ENCODE results near the gene ACO2. TPM values are rescaled to one million over a fixed set of nuclear protein-coding genes. Genes with fewer than 3 reads are reported as not detected.

ACO2 gene
- total RNA-seq, 4 donors from 2014 or later = 69.9 to 91.1 (median 76.4) TPM

DNA sequence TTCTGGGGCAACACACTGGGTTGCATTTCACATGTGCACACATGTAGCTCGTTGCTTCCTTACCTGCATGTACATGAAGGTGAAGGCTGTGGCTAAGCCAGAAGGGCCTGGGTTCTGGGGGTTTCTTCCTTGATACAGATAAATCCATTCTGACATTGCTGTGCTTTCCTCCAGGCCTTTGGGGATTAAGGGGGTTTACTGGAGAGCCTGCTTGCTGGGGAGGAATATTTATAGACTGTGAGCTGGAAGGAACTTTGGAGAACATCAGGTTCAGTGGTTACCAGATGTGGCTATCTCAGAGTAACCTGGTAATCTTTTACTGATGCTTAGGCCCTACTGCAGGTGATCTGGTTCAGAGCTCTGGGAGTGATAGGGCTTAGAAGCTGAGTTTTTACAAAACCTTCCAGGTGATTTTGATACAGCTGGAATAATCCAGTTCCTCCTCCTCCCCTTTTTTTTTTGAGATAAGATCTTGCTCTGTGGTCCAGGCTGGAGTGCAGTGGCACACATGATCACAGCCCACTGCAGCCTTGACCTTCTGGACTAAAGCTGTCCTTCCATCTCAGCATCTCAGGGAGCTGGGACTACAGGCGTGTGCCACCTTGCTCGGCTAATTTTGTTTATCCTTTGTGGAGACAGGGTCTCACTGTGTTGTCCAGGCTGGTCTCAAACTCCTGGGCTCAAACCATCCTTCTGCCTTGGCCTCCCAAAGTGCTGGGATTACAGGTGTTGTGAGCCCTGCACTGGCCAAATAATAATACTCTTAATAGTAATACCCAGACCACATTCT, 19.9 kb downstream of the ACO2 start:
- H3K36me3 ChIP-seq = no peaks in the 10 kb centered on the region
- 76 to 92% methylated on average over 3 of the region's 3 CpGs for WGBS, 2 donors
- no peaks in the 10 kb centered on the region for H3K9me3 ChIP-seq
- H3K27me3 ChIP-seq = no peaks in the 10 kb centered on the region
- TF ChIP-seq POLR2A (IDR thresholded peaks at IDR 0.05) (no peak), EP300 (IDR thresholded peaks at IDR 0.05) (no peak), CTCF (IDR thresholded peaks at IDR 0.05) (no peak)
- H3K4me1 ChIP-seq = peaks cover 0 to 94% (median 40%) of the 10 kb centered on the region in 4 donors
- peak overlapping the region; percentile 6 to 84 (median 66) for H3K27ac ChIP-seq
- no peak for DNase-seq (ENCODE audit: low spot score in 2 of 2)
- H3K4me3 ChIP-seq = no peak overlapping the region

DNA sequence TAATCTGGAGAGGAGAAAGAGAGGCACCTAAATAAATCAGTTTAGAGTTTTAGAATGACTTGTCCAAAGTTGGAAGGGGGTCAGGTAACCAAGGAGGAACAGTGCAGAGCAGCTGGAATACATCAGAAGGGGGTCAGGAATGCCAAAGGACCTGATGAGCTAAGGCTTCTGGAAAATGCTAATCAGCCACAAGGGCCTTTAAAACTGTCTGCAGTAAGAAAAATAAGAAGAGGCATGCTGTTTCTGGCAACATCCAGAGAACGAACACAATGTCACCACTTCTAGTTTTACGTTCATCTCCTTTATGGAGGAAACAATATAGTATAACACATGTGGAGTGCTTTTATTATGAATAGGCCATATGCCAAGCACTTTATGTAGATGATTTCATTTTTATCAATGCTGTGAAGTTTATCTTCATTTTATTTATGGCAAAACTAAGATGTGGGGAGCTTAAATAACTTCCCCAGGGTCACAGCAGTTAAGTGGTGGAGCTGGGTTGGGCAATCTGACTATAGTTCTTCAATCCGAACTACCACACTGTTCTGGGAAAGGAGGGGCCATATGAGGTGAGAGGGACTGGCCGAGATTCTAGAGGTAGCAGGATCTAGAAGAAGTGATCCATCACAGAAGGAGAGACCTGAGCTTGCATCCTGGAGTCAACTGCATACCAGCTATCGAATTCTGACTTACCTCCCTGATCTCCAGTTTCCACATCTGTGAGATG, 22.6 kb downstream of the ACO2 start:
- no peak for DNase-seq (ENCODE audit: low spot score in 2 of 2)
- Histone ChIP-seq H3K27ac (peak overlapping the region; percentile 5 to 84 (median 52)), H3K4me3 (no peak overlapping the region), H3K27me3 (no peaks in the 10 kb centered on the region), H3K4me1 (peaks cover 0 to 74% (median 32%) of the 10 kb centered on the region in 4 donors), H3K36me3 (peaks cover 0 to 5% (median 0%) of the 10 kb centered on the region in 3 donors), H3K9me3 (no peaks in the 10 kb centered on the region)
- no peak for TF ChIP-seq CTCF (IDR thresholded peaks at IDR 0.05)
- no peak for TF ChIP-seq EP300 (IDR thresholded peaks at IDR 0.05)
- no peak for TF ChIP-seq POLR2A (IDR thresholded peaks at IDR 0.05)
- WGBS, 2 donors = 46 to 51% methylated on average over 5 of the region's 5 CpGs

DNA sequence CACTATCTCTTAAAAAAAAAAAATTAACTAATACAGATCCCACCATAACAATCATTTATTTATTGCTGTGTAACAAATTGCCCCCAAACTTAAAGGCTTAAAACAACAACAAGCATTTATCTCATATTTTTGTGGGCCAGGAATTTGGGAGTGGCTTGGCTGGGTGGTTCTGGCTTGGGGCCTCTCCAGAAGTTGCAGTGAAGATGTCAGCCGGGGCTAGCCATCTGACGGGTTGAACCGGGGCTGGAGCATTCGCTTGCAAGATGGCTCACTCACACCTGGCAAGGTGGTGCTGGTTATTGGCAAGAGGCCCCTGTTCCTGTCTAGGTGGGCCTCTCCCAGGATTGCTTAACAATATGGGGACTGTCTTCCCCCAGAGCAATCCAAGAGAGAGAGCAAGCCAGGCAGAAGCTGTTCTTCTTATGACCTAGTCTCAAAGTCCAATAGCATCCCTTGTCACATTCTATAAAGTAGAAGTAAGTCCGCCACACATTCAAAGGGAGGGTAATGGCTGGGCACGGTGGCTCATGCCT, 29.5 kb downstream of the ACO2 start:
- WGBS, 2 donors = 63 to 66% methylated on average over 6 of the region's 6 CpGs
- H3K27me3 ChIP-seq = no peaks in the 10 kb centered on the region
- H3K36me3 ChIP-seq = peaks cover 0 to 45% (median 0%) of the 10 kb centered on the region in 3 donors
- no peak overlapping the region for H3K4me3 ChIP-seq
- H3K9me3 ChIP-seq = no peaks in the 10 kb centered on the region
- peak overlapping the region in 1 of 4 donors; percentile 39 for H3K27ac ChIP-seq
- peaks cover 0 to 24% (median 4%) of the 10 kb centered on the region in 4 donors for H3K4me1 ChIP-seq
- DNase-seq (ENCODE audit: low spot score in 2 of 2) = no peak
- TF ChIP-seq POLR2A (IDR thresholded peaks at IDR 0.05) (no peak), EP300 (IDR thresholded peaks at IDR 0.05) (no peak), CTCF (IDR thresholded peaks at IDR 0.05) (no peak)

DNA sequence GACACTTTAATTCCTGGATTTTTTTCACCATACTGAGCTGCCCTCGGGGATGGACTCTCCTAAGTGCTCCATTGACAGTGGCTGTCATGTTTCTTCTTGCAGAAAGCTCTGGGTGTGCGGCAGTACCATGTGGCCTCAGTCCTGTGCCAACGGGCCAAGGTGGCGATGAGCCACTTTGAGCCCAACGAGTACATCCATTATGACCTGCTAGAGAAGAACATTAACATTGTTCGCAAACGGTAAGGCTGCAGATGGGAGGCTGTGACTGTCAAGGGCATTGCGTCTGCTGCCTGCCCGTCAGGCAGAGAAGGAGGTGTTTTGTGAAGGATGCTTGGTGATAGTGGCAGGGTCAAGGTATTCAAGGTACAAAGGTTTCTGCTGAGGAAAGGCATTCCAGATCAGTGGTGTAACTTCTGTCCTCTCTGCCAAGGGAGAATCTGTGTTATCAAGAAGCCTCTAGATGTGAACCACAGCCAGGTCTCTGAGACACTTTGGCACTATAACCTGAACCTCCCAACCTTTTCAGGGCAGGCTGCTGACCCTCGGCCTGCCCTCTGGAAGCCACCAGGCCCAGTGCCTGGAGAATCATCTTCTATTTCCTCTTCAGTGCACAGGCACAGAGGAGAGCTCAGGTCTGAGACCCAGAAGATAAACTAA, 30.8 kb downstream of the ACO2 start:
- H3K36me3 ChIP-seq = peaks cover 0 to 45% (median 0%) of the 10 kb centered on the region in 3 donors
- TF ChIP-seq CTCF (IDR thresholded peaks at IDR 0.05) (no peak), POLR2A (IDR thresholded peaks at IDR 0.05) (no peak), EP300 (IDR thresholded peaks at IDR 0.05) (no peak)

More for the DNA sequence above, 30.8 kb downstream of the ACO2 start:
- DNase-seq (ENCODE audit: low spot score in 2 of 2) = no peak
- peak overlapping the region in 1 of 4 donors; percentile 8 for H3K27ac ChIP-seq
- H3K4me1 ChIP-seq = peaks cover 0 to 23% (median 3%) of the 10 kb centered on the region in 4 donors
- no peaks in the 10 kb centered on the region for H3K27me3 ChIP-seq
- no peaks in the 10 kb centered on the region for H3K9me3 ChIP-seq
- H3K4me3 ChIP-seq = no peak overlapping the region
- WGBS, 2 donors = 93 to 94% methylated on average over 10 of the region's 10 CpGs

Measured in tibial nerve (tissue), 4 donors.